ENCODE measurements around the gene WEE1.
A peak's percentile ranks its signal among the peaks of the same experiment; 100 is the strongest.
"Not testable (repeated sequence)": the region's sequence is repeated elsewhere in the genome, so short reads cannot be mapped to it uniquely, and the experiment has no call there.

The WEE1 gene

DNA sequence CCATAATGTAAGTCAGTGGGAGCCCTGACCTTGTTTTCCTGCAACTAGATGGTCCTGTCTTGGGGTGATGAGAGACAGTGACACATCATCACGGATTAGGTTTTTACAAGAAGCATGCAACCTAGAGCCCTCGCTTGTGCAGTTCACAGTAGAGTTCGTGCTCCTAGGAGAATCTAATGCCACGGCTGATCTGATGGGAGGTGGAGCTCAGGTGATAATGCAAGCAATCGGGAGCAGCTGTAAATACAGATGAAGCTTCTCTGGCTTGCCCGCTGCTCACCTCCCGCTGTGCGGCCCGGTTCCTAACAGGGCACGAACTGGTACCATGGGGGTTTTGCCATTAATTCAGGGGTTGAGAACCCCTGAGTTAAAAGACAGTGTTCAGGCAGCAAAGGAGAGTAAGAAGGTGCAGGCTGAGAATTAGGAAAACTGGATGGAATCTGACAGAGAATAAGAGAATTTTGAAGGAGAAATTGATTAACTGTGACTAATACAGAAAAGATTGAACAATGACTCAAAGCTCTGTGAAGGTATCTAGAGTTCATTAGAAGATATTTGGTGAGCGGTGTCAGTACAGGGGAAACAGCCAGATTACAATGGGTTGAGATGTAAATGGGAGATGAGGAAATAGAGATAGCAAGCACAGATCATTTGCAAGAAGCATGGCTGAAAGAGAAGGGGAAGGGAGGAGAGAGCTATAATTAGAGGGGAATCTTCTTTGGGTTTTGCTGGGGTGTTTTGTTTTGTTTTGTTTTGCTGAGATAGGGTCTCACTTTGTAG lies 21.0 kb downstream of the WEE1 start:
- DNase-seq (ENCODE audit: extremely low read depth in 1 of 2, low read depth in 1 of 2) = no peak

DNA sequence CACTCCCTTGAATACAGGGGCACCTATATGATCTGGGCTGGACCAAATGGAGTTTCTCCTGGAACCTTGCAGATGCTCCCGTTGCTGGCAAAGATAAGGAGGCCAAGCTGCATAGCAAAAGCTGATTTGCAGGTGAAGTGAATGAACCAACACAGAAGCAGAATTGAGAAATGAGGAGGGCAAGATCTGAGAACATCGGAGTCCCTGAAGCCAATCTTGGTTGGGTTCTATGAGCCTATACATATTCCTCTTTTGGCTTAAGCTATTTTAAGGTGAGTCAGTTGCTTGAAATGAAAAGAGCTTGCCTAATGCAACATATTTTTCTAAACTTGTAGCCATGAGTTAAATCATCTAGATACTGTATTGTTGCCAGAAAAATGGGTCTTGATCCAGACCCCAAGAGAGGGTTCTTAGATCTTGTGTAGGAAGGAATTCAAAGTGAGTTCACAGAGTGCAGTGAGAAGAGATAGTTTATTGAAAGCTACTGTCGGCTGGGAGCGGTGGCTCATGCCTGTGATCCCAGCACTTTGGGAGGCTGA lies 23.5 kb downstream of the WEE1 start:
- DNase-seq (ENCODE audit: extremely low read depth in 1 of 2, low read depth in 1 of 2) = no peak

DNA sequence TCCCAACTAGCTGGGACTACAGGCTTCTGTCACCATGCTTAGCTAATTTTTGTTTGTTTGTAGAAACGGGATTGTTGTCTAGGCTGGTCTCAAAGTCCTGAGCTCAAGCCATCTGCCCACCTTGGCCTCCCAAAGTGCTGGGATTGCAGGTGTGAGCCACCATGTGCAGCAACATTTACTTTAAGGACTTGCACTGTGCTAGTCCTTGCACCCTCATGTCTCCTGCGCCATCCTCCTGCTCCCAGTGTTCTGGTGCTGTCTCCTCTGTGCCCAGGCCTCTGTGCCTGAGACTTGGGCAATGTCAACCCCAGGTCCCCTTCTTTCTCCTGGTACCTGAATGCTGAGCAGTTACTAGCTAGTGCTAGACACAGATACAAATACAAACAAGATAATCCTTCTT lies 26.7 kb downstream of the WEE1 start:
- no peak for DNase-seq (ENCODE audit: extremely low read depth in 1 of 2, low read depth in 1 of 2)

DNA sequence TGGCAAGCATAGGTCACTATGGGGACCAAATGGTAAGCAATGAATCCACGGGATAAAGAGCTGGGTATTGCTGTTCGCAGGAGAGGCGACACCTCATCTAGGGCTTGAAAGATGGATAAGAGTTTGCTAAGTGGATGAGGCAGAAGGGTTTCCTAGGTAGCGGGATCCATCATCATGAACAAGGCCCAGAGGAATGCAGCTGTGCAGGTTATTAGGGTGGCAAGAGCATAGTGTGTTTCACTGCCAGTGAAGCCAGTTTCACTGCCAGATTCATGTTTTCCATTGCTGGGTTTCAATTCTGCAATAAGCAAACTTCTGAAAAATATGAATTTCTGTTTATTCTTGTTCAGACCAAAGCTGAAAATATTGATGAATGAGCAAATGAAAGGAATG lies 27.2 kb downstream of the WEE1 start:
- no peak for DNase-seq (ENCODE audit: extremely low read depth in 1 of 2, low read depth in 1 of 2)

DNA sequence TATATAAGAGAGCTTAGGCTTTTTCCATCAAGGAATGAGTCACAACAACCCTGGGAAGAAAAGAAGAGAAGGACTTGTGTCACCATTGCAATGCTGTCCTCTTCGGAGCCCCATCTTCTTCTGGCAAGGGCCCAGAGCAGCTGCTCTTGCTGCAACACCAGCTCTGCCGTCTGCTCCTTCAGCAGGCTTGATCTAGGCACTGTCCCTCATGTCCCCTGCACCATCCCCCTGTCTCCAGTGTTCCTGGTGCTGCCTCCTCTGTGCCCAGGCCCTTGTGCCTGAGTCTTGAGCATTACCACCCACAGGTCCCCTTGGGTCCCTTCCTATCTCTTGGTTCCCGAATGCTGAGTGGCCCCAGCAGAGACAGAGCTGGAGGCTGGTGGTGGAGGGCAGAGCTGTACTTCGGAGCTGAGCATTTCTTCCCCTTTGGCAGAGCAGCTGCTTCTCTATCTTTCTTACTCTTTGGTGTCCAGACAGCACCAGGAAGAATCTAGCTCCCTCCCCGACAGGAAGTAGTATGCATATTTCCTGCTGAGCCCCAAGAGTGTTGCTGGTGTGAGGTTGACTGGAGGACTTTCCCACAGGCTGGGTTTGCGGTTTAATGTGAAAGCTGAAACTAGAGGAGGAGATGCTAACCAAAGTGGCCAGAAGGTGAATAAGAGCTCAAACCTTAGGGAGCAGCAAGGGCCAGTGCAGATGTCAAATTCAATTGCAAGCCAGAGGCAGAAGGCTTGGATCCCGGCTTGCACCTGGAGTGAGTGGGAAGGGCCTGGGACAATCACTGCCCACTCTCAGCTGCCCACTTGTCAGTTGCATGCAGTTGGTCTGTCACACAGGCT lies 27.8 kb downstream of the WEE1 start:
- peak in 1 of 2 donors; percentile 7 for DNase-seq (ENCODE audit: extremely low read depth in 1 of 2, low read depth in 1 of 2)

DNA sequence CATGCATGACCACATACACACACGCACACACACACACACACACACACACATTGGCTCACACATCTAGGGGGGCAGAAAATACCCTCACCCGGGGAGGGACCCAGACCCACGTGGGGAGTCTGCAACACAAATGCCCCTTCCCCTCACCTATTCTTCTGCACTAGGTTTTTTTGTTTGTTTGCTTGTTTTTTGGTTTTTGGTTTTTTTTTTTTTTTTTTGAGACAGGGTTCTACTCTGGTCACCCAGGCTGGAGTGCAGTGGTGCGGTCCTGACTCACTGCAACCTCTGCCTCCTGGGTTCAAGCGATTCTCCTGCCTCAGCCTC lies 28.4 kb downstream of the WEE1 start:
- no peak for DNase-seq (ENCODE audit: extremely low read depth in 1 of 2, low read depth in 1 of 2)

DNA sequence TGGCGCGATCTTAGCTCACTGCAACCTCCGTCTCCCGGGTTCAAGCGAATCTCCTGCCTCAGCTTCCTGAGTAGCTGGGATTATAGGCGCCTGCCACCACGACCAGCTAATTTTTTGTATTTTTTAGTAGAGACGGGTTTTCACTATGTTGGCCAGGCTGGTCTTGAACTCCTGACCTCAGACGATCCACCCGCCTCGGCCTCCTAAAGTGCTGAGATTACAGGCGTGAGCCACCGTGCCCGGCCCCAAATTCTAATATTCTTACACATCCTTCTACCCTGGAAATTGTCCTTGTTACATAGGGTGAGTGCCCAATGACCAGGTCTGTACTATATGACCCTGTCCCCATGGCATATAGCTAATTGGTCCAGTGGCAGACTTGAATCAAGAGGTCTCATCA lies 29.7 kb downstream of the WEE1 start:
- not testable (repeated sequence) for DNase-seq (ENCODE audit: extremely low read depth in 1 of 2, low read depth in 1 of 2)

DNA sequence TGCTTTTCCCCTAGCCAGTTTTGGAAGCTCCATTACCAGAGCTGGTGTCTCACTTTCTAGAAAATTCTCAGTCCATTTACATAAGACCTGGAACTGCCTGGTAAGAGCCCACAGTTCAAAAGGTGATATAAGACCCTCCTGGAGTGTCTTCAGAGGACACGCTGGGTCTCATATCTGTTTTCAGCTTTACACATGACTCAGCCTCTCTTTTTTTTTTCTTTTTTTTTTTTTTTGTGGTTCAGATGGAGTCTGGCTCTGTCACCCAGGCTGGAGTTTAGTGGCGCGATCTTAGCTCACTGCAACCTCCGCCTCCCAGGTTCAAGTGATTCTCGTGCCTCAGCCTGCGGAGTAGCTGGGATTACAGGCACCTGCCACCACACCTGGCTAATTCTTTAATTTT lies 30.7 kb downstream of the WEE1 start:
- DNase-seq (ENCODE audit: extremely low read depth in 1 of 2, low read depth in 1 of 2) = no peak

DNA sequence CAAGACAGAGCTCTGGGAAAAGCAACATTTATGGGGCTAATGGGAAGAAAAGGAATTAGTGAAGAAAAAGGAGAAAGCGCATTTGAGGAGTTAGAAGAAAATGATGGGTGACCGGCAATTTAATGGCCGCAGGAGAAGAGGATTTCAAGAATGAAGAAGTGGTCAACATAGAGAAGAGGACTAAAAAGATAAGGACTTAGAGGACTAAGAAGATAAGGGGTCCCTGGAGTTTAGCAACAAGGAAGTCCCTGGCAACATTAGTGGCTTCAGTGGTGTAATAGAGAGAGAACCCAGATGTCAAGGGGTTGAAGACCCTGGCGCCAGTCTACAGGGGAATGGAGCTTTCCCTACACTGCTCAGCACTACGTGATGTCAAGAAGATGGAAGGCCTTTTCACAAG lies 32.3 kb downstream of the WEE1 start:
- DNase-seq (ENCODE audit: extremely low read depth in 1 of 2, low read depth in 1 of 2) = no peak

DNA sequence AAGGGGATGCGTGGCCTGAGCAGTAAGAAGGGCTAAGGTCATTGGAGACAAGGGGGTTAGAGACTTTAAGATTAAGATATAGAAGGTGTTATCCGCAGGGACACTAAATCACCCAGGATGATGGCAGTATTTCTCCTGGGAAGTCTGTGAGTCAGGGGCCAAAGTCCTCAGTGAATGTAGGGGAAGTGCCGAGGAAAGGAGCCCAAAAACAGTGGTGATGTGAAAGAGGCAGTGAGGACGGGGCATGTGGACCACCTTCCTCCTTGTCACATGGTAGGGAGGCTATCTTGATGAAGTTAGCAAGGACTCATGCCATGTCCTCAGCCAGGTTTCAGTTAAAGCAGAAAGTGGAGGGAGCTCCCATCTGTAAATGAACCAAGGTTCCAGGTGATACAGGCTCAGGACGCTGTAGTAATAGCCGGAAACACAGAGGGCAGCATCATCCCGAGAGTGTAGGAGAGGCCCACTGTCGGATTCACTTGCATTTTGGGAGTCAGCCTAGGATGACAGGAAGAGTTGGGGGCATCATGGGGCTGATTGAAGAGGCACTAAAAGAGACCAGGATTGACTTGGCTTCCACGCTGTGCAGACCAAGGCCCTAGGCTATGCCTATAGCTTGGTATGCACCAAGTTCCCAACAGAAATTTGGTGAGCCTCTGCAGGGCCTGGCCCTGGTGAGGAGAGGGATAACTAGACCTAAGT lies 33.5 kb downstream of the WEE1 start:
- no peak for DNase-seq (ENCODE audit: extremely low read depth in 1 of 2, low read depth in 1 of 2)

DNA sequence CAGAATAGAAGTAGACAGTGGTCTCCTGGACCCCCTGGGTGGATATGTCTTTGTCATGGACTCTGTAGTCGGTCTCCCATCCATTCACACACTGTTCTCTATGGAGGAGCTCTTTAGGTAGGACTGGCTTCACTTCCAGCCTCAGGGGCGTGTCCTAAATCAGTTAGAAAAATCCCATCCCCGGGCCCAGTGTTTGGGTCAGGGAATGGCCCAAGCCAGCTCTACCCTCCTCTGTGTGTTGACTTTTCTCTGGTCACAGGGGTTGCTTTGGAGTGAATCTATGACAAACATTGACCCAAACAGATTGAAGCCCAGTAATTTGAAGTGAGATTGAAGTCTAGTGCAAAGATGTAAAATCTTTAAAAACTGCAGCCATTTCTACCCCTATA lies 34.0 kb downstream of the WEE1 start:
- DNase-seq (ENCODE audit: extremely low read depth in 1 of 2, low read depth in 1 of 2) = no peak

DNA sequence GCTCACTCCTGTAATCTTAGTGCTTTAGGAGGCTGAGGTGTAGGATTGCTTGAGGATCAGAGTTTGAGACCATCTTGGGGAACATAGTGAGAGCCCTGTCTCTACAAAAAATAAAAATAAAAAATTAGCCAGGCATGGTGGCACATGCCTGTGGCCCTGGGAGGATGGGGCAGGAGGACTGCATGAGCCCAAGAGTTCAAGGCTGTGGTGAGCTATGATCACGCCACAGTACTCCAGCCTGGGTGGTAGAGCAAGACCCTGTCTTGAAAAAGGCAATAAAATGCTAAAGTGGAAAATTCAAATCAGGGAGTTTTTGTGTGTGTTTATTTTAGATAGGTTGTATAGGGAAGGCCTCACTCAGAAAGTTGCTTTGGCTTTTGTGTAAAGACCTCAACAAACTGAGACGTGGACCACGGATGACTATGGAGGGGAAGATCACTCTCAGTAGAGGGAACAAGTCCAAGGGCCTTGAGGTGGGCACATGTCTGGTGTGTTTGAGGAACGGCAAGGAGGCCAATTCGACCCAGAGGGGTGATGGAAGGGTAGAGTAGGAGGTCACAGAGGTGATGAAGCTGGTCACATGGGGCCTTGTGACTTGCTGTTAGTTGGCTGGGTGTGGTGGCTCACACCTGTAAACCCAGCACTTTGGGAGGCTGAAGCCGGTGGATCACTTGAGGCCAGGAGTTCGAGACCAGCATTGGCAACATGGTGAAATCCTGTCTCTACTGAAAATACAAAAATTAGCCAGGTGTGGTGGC lies 35.7 kb downstream of the WEE1 start:
- DNase-seq (ENCODE audit: extremely low read depth in 1 of 2, low read depth in 1 of 2) = no peak

DNA sequence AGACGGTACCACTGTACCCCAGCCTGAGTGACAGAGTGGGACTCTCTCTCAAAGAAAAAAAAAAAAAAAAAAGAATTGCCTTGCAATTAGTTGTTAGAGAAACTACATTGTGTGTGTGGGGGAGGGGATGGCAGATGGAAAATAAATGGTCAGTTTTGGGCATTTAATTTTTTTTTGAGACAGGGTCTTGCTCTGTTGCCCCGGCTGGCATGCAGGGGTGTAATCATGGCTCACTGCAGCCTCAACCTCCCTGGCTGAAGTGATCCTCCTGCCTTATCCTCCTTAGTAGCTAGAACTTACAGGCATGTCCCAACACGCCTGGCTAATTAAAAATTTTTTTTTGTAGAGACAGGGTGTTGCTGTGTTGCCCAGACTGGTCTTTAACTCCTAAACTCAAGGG lies 36.4 kb downstream of the WEE1 start:
- DNase-seq (ENCODE audit: extremely low read depth in 1 of 2, low read depth in 1 of 2) = no peak

DNA sequence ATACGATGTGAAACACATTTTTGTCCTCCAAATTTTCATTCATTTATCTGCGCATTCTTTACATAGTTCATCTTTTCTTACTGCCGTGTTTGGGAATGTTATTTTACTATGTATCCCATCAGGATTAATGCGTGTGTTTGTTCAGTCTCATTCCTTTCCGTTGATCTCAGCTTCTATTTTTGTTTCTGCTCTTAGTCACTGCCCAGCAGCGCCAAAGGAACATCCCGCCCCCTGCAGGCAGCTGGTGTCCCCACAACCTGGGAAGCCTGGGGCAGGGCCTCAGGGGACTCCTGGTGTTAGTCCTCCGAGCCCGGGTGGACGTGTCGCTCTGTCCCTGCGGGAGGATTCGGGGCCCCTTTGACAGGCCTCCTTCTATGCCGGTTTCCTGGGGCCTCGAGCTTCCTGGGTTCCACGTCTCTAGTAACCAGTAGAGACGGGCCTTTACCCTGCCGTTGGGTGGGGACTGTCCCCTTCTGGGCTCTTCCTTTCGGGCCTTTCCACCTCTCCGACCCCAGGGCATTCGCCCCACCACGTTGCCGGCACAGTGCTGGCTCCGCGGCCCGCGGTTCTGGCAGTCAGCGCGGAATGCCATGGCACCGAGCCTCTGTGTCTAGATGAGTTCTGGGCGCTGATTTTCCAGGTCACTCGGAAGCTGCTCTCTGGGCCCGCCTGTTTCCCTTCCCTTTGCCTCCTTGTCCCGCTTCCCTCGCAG lies 39.8 kb downstream of the WEE1 start:
- DNase-seq (ENCODE audit: extremely low read depth in 1 of 2, low read depth in 1 of 2) = peak; percentile 70 to 74

DNA sequence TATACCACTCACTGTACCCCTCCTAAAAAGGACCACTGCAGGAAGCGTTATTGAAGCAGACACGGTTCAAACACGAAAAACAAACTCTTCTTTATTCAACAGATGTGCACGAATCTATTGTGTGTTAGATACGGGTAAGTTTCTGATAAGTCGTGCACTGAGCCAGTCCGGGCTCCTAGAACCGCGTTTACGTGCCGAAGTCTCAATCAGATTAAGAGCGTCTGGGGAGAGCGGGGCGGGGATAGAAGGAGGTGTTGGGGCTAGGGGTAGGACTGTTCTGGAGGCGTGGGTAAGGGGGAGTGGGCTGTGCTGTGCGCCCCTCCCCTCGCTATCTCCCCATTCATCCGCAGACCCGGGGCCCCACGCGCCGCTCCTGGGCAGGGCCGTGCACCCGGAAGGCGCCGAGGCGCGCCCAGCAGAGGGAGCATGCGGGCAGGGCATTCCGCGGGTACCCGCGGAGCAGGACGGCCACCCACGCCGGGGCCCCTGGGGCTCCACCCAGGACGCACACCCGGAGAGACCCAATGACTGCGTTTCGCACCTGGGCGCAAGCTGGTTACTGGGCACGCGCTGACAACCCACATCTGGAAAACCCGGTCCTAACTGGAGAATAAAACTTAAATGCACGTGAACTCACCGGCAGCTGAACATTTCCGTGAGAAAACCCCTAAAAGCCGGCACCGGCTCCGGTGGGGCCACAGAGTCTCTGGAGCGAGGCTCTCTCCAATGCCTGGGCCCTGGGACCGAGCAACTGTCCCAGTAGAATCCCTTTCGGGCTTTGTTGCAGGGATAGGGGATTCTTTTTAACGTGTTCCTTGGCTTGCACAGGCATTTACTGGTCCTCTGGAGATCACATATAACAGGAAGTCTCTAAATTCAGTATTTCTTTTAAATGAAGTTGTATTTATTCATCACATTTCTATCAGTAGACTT lies 40.6 kb downstream of the WEE1 start:
- DNase-seq (ENCODE audit: extremely low read depth in 1 of 2, low read depth in 1 of 2) = peak; percentile 54 to 81

DNA sequence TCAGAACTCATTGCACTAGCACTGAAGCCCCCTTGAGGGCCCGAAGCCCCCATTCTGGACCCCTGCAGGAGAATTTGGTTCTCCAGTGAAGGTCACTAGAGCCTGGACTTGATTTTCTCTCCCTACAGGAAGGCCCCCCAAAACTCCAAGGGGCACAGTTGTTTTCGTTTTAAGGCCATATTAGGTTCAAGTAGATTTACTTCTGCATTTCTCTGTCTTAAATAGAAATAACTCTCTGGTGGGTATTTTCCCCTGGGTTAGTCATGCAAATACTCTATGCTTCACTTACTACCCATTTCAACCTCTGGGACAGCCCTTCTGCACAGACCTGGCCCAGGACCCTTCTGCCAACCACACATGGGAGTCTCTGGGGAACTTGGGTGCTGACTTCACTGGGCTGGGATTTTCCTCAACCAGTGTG lies 41.6 kb downstream of the WEE1 start:
- no peak for DNase-seq (ENCODE audit: extremely low read depth in 1 of 2, low read depth in 1 of 2)

DNA sequence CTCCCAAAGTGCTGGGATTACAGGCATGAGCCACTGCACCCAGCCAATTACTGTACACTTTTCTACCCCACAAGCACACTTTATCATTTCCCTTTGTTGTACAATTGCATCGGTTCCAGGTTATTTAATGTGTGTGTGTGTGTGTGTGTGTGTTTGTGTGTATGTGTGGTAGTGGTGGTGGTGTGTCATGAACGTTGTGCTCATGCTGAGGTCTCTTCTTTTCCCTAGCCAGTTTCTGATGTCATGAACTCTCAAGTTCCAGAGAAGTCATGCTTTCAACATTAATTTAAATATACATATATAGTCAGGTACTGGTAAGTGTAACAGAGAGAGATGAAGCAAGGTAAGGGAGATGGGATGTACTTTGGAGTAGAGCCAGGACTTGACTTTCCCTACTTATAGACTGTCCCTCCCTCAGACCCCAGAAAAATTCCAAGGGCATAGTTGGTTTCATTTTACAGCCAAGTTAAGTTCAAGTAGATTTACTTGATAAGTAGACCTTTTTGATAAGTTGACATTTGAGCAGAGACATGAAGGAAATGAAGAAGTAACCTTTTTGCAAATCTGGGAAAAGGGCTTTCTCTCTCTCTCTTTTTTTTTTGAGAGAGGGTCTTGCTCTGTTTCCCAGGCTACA lies 42.7 kb downstream of the WEE1 start:
- DNase-seq (ENCODE audit: extremely low read depth in 1 of 2, low read depth in 1 of 2) = no peak

DNA sequence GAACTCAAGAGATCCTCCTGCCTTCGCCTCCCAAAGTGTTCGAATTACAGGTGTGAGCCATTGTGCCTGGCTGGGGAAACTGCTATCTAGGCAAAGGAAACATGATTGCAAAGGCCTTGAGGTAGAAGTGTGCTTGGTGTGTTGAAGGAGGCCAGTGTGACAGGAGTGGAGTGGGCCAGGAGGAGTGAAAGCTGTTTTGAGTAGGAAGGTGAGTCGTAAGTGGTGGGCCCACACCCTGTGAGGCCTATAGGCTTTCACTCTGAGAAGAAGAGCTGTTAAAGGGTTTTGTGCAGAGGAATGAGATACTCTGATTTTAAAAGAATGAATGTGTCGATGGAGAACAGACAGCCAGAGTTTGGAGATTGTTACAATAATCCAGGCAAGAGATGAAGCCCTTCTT lies 43.4 kb downstream of the WEE1 start:
- DNase-seq (ENCODE audit: extremely low read depth in 1 of 2, low read depth in 1 of 2) = no peak

DNA sequence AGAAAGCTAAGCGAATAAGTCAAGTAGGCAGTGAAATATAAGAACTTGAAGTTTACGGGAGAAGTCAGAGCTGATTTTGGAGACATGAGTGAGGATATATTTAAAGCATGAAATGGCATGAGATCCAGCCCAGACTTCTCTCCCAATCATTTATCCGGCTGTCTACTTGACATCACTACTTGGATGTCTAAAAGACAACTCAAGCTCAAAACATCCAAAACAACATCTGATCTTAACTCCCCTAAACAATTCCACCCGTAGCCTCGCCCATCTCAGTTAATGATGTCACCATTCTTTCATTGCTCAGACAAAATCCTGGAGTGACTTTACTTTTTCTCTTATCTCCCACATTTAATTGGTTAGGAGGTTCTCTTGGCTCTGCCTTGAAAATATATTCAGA lies 44.5 kb downstream of the WEE1 start:
- DNase-seq (ENCODE audit: extremely low read depth in 1 of 2, low read depth in 1 of 2) = no peak

Data from activated CD8-positive, alpha-beta memory T cell treated with anti-CD3 and anti-CD28 coated beads for 1 hour (primary cell).